Caco-2 (cell line): ENCODE results near the gene PATJ. TPM values are rescaled to one million over a fixed set of nuclear protein-coding genes. Genes with fewer than 3 reads are reported as not detected.

Experiments used
- BruUV-seq: library from RNA; stranded (reverse); fragments of 400-500 nt; replicated peaks from 2 replicates; lab custom pipeline; 2021; lab: Mats Ljungman, UMichigan
- CTCF ChIA-PET: fragments of 300-600 bp; sonication (Branson Sonifier 250); formaldehyde crosslinking; loops from one replicate; lab custom pipeline; 2022; ENCODE audit warnings: antibody characterized with exemption; lab: Charles Lee
- POLR2A ChIA-PET: fragments of 300-600 bp; sonication (Branson Sonifier 250); formaldehyde crosslinking; loops from one replicate; lab custom pipeline; 2022; ENCODE audit warnings: antibody characterized with exemption; lab: Charles Lee
- DNase-seq, 2 experiments: peaks; one replicate each; pipeline versions ENCODE4 v3.0.0 to v3.0.0-alpha.2; 2020 to 2022
- H3K27me3 ChIP-seq: replicated peaks from 2 replicates; pipeline ENCODE4 v1.6.0; 2011; ENCODE audit warnings: low read length; ENCODE audit not compliant: control insufficient read depth, insufficient read depth
- H3K36me3 ChIP-seq: 2 replicates; pipeline ENCODE4 v1.5.1; 2011; ENCODE audit warnings: low read length; ENCODE audit not compliant: control insufficient read depth, insufficient read depth
- H3K4me1 ChIP-seq: fragments of 250-450 bp; sonication (Bioruptor Pico); 2 replicates; pipeline ENCODE4 v1.5.1; 2020; ENCODE audit warnings: mild to moderate bottlenecking
- H3K4me3 ChIP-seq: 2 replicates; pipeline ENCODE4 v1.5.1; 2011; ENCODE audit warnings: low read depth, mild to moderate bottlenecking, control low read depth, low read length
- H3K9me3 ChIP-seq: fragments of 250-450 bp; sonication (Bioruptor Pico); 2 replicates; pipeline ENCODE4 v1.5.1; 2020; ENCODE audit warnings: mild to moderate bottlenecking, moderate library complexity
- H3K27ac Mint-ChIP-seq: one replicate; pipeline ENCODE4 v1.8.0; 2022; ENCODE audit warnings: mixed read lengths; ENCODE audit not compliant: unreplicated experiment
- H3K27me3 Mint-ChIP-seq: one replicate; pipeline ENCODE4 v1.8.0; 2022; ENCODE audit warnings: mixed read lengths; ENCODE audit not compliant: insufficient read depth, unreplicated experiment
- H3K36me3 Mint-ChIP-seq: one replicate; pipeline ENCODE4 v1.8.0; 2022; ENCODE audit warnings: mild to moderate bottlenecking, mixed read lengths; ENCODE audit not compliant: insufficient read depth, unreplicated experiment
- H3K4me1 Mint-ChIP-seq: one replicate; pipeline ENCODE4 v1.8.0; 2022; ENCODE audit warnings: low read depth, mixed read lengths; ENCODE audit not compliant: unreplicated experiment
- H3K4me3 Mint-ChIP-seq: one replicate; pipeline ENCODE4 v1.8.0; 2022; ENCODE audit warnings: mild to moderate bottlenecking, moderate library complexity, mixed read lengths; ENCODE audit not compliant: unreplicated experiment
- H3K9me3 Mint-ChIP-seq: one replicate; pipeline ENCODE4 v1.8.0; 2022; ENCODE audit warnings: mixed read lengths; ENCODE audit not compliant: unreplicated experiment
- intact Hi-C: fragments of 100-400 bp; cut with micrococcal nuclease; formaldehyde crosslinking; loops from one replicate; pipeline ENCODE4 v1.10.0; 2022; ENCODE audit not compliant: unreplicated experiment
- total RNA-seq: library from RNA; stranded (reverse); gene quantifications from 2 replicates; pipeline ENCODE4 v1.2.3, GENCODE V29; 2022
- TF ChIP-seq, protein P1 (sequence below), 2 experiments: fragments of 200-600 bp in 1 of 2; IDR thresholded peaks; 1 replicate in 1 of 2; 2 replicates in 1 of 2; pipeline versions ENCODE4 v1.5.1 to v1.8.0; 2011 to 2022; ENCODE audit warnings: antibody characterized with exemption in 1 of 2, control low read depth in 1 of 2, inconsistent platforms in 1 of 2, low read depth in 1 of 2, low read length in 1 of 2, mild to moderate bottlenecking in 1 of 2, moderate library complexity in 1 of 2; ENCODE audit not compliant: insufficient read depth in 1 of 2, severe bottlenecking in 1 of 2, unreplicated experiment in 1 of 2

Gene PATJ
- total RNA-seq, 1 experiment from 2014 or later, result 31.6 TPM

DNA sequence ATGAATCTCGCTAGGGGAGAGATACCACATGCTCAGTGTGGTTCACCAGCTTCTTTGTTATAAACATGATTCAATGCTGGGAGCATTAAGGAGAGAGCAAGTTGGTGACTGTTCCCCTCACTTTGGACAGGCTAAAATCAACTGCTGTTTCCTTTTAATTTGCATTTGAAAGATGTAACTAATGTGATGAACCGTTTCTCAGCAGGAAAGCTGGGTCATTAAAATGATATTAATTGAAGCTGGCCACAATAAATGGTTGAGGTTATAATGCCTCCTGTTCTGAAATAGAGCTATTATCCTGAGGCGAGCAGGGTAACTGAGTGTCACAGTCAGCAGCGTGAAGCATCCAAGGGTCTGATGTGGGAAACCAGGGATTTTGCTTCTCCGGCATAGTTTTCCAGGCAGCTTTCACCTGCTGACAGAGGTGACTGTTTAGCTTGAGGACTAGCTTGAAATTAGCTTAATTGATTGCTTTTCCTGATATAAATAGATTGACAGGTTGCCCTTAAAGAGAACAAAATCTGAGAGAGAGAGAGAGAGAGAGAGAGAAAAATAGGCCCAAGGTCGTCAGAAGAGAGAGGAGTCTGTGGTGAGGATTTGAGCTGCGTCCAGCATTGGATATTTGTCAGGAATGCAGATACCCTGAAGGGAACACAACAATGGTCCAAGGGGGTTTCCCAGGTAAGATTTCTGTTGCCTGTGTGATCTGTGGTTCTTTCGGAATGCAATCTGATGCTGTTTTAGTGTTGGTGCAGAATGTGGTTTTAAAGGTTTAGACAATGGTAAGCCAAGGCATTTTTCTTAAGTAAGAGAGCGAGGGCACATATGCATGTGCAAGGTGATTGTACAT is 209.7 kb downstream of the PATJ start:
- no peak overlapping the region for H3K27ac Mint-ChIP-seq
- no peaks in the 10 kb centered on the region for H3K27me3 Mint-ChIP-seq
- no peaks in the 10 kb centered on the region for H3K36me3 ChIP-seq
- no TSS peak for BruUV-seq
- H3K4me1 ChIP-seq, result peaks cover 9% of the 10 kb centered on the region
- H3K4me3 Mint-ChIP-seq, result no peak overlapping the region
- ChIA-PET CTCF (no interaction called here), POLR2A (no interaction called here)
- H3K27me3 ChIP-seq, result no peaks in the 10 kb centered on the region
- no peaks in the 10 kb centered on the region for H3K36me3 Mint-ChIP-seq
- no peak overlapping the region for H3K4me3 ChIP-seq
- intact Hi-C loops, result loop anchor here (10.0 kb wide), 1 partner anchor 183 kb away; no protein-coding TSS in a partner anchor
- no peaks in the 10 kb centered on the region for H3K9me3 ChIP-seq
- H3K4me1 Mint-ChIP-seq, result peaks cover 4% of the 10 kb centered on the region
- TF ChIP-seq, protein P1, sequence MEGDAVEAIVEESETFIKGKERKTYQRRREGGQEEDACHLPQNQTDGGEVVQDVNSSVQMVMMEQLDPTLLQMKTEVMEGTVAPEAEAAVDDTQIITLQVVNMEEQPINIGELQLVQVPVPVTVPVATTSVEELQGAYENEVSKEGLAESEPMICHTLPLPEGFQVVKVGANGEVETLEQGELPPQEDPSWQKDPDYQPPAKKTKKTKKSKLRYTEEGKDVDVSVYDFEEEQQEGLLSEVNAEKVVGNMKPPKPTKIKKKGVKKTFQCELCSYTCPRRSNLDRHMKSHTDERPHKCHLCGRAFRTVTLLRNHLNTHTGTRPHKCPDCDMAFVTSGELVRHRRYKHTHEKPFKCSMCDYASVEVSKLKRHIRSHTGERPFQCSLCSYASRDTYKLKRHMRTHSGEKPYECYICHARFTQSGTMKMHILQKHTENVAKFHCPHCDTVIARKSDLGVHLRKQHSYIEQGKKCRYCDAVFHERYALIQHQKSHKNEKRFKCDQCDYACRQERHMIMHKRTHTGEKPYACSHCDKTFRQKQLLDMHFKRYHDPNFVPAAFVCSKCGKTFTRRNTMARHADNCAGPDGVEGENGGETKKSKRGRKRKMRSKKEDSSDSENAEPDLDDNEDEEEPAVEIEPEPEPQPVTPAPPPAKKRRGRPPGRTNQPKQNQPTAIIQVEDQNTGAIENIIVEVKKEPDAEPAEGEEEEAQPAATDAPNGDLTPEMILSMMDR (IDR thresholded peaks at IDR 0.05; ENCODE audit: insufficient read depth in 1 of 2, low read depth in 1 of 2, low read length in 1 of 2, severe bottlenecking in 1 of 2, unreplicated experiment in 1 of 2), result no peak
- DNase-seq, result no peak
- H3K9me3 Mint-ChIP-seq, result no peaks in the 10 kb centered on the region

DNA sequence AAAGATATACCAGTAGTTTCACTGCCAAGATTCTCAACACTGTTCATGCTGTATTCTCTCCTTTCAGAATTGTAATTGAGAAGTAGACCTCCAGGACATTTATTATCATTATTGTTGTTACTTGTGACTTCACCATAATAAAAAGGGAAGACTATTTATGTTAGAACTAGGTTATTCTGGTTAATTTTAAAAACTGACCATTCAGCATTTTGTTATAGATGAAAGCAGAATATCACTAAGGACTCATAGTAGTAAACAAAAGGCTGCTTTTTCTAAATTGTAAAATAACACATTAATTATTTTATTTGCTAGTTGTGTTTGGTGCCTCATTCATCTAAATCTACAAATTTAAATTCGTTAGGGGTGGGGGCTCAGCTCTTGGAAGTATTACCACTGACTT is 210.4 kb downstream of the PATJ start:
- TF ChIP-seq, protein P1 (IDR thresholded peaks at IDR 0.05; ENCODE audit: insufficient read depth in 1 of 2, low read depth in 1 of 2, low read length in 1 of 2, severe bottlenecking in 1 of 2, unreplicated experiment in 1 of 2), result no peak
- Mint-ChIP-seq H3K9me3 (no peaks in the 10 kb centered on the region), H3K36me3 (no peaks in the 10 kb centered on the region), H3K4me1 (peaks cover 4% of the 10 kb centered on the region), H3K4me3 (no peak overlapping the region), H3K27me3 (no peaks in the 10 kb centered on the region), H3K27ac (no peak overlapping the region)
- H3K4me1 ChIP-seq, result peaks cover 9% of the 10 kb centered on the region
- H3K27me3 ChIP-seq, result no peaks in the 10 kb centered on the region
- ChIA-PET POLR2A (no interaction called here), CTCF (no interaction called here)
- DNase-seq, result no peak
- BruUV-seq, result no TSS peak
- H3K36me3 ChIP-seq, result no peaks in the 10 kb centered on the region
- H3K9me3 ChIP-seq, result no peaks in the 10 kb centered on the region
- intact Hi-C loops, result loop anchor here (10.0 kb wide), 1 partner anchor 182 kb away; no protein-coding TSS in a partner anchor
- no peak overlapping the region for H3K4me3 ChIP-seq

DNA sequence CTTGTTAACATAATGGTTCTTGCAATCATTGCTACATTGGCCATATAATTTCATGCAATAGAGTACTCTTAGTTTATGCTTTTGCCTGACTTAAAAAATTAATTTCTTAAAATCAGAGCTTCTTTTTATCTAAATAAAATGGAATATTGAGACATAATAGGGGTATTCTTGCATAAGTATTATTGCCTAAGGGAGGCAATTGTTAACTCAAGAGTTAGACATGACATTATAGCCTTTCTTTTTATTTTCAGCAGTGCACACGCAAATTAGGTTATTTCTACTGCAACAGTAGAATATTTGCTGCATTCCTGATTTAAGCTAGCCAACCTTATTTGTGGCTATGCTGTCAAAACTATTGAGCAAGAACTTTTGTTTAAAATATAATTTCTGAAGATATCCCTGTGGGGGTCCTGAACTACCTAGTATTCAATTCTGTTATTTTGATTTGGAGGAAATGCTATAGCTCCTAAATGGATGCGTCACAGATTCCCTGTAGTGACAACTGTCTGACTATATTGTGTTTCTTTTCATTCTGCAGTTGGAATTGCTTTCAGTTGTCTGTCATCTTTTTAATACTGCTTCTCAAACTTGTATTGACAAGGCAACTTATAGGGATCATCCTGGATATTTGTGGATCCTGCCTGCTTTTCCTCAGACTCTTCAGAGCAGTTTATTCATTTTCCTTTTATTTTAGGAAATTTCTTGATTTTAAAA is 211.0 kb downstream of the PATJ start:
- BruUV-seq, result no TSS peak
- H3K36me3 Mint-ChIP-seq, result no peaks in the 10 kb centered on the region

More for the DNA sequence above, 211.0 kb downstream of the PATJ start:
- H3K27me3 ChIP-seq, result no peaks in the 10 kb centered on the region
- peaks cover 4% of the 10 kb centered on the region for H3K4me1 Mint-ChIP-seq
- H3K27me3 Mint-ChIP-seq, result no peaks in the 10 kb centered on the region
- no peak overlapping the region for H3K4me3 ChIP-seq
- CTCF ChIA-PET, result no interaction called here
- POLR2A ChIA-PET, result no interaction called here
- H3K27ac Mint-ChIP-seq, result no peak overlapping the region
- H3K9me3 Mint-ChIP-seq, result no peaks in the 10 kb centered on the region
- intact Hi-C loops, result loop anchor here (10.0 kb wide), 1 partner anchor 182 kb away; no protein-coding TSS in a partner anchor
- H3K9me3 ChIP-seq, result no peaks in the 10 kb centered on the region
- no peak for DNase-seq
- H3K36me3 ChIP-seq, result no peaks in the 10 kb centered on the region
- peaks cover 9% of the 10 kb centered on the region for H3K4me1 ChIP-seq
- no peak overlapping the region for H3K4me3 Mint-ChIP-seq
- TF ChIP-seq, protein P1 (IDR thresholded peaks at IDR 0.05; ENCODE audit: insufficient read depth in 1 of 2, low read depth in 1 of 2, low read length in 1 of 2, severe bottlenecking in 1 of 2, unreplicated experiment in 1 of 2), result no peak
